B cell (primary cell): Measurements from ENCODE around the gene ARFGAP2. TPM values are rescaled to one million over a fixed set of nuclear protein-coding genes. Genes with fewer than 3 reads are reported as not detected.

ENCODE experiments used
- ATAC-seq: fragments of 200-7000 bp; cut with Tn5 transposase; one replicate; pipeline ENCODE4 v1.10.0; 2021; ENCODE audit warnings: low read depth, mild to moderate bottlenecking, moderate number of reproducible peaks, moderate library complexity
- CTCF ChIA-PET: fragments of 350-600 bp; sonication (Branson Sonifier 250); formaldehyde crosslinking; loops from one replicate; lab custom pipeline; 2021; ENCODE audit warnings: antibody characterized with exemption, inconsistent platforms; lab: Charles Lee
- POLR2A ChIA-PET: fragments of 350-600 bp; sonication (Branson Sonifier 250); formaldehyde crosslinking; loops from one replicate; lab custom pipeline; 2021; ENCODE audit warnings: antibody characterized with exemption; lab: Charles Lee
- DNase-seq: peaks from one replicate; pipeline ENCODE4 v3.0.0; 2013
- H2AFZ ChIP-seq: 2 replicates; pipeline ENCODE4 v1.6.1; 2012; ENCODE audit warnings: mild to moderate bottlenecking, low read depth, low read length; ENCODE audit not compliant: insufficient read depth, poor library complexity, severe bottlenecking
- H3K27ac ChIP-seq, 2 donors: 1 replicate in 1 of 2; 2 replicates in 1 of 2; pipeline ENCODE4 v1.5.1; 2012 to 2013; ENCODE audit warnings: low read length in 2 of 2, mild to moderate bottlenecking in 2 of 2, moderate library complexity in 1 of 2
- H3K27me3 ChIP-seq, 4 experiments: fragments of 200-600 bp in 1 of 4; sonication (generic) in 1 of 4; replicated peaks in 1 of 4; 1 replicate in 2 of 4; 2 replicates in 2 of 4; pipeline versions ENCODE4 v1.6.1 to v1.7.0; 2013 to 2016; ENCODE audit warnings: low read length in 3 of 4, mild to moderate bottlenecking in 2 of 4, mixed read lengths in 1 of 4, moderate library complexity in 1 of 4; ENCODE audit not compliant: insufficient read depth in 4 of 4, control insufficient read depth in 3 of 4; ENCODE audit errors: control extremely low read depth in 1 of 4
- H3K36me3 ChIP-seq, 2 experiments: replicated peaks in 1 of 2; 1 replicate in 1 of 2; 2 replicates in 1 of 2; pipeline versions ENCODE4 v1.6.1 to v1.7.1; 2013; ENCODE audit warnings: low read length in 1 of 2; ENCODE audit not compliant: insufficient read depth in 2 of 2, control insufficient read depth in 1 of 2; ENCODE audit errors: control extremely low read depth in 1 of 2, extremely low read depth in 1 of 2
- H3K4me1 ChIP-seq, 2 donors: fragments of 200-600 bp in 1 of 2; sonication (generic) in 1 of 2; 1 replicate in 1 of 2; 2 replicates in 1 of 2; pipeline versions ENCODE4 v1.5.1 to v1.6.1; 2013 to 2017; ENCODE audit warnings: low read length in 2 of 2; ENCODE audit not compliant: control insufficient read depth in 2 of 2, insufficient read depth in 2 of 2
- H3K4me2 ChIP-seq: replicated peaks from 2 replicates; pipeline ENCODE3; 2012; ENCODE audit warnings: mild to moderate bottlenecking, low read depth, low read length; ENCODE audit not compliant: poor library complexity, severe bottlenecking
- H3K4me3 ChIP-seq, 5 experiments: fragments of 200-600 bp in 1 of 5; sonication (generic) in 1 of 5; 1 replicate in 3 of 5; 2 replicates in 2 of 5; pipeline versions ENCODE4 v1.5.1 to v1.7.0; 2011 to 2016; ENCODE audit warnings: low read length in 4 of 5, mild to moderate bottlenecking in 4 of 5, low read depth in 2 of 5, control low read depth in 1 of 5, moderate library complexity in 1 of 5; ENCODE audit not compliant: insufficient read depth in 1 of 5; ENCODE audit errors: control extremely low read depth in 1 of 5, extremely low read depth in 1 of 5
- H3K79me2 ChIP-seq: fragments of 200-600 bp; sonication (generic); one replicate; pipeline ENCODE4 v1.6.0; 2016; ENCODE audit warnings: low read length; ENCODE audit not compliant: control insufficient read depth, insufficient read depth
- H3K9ac ChIP-seq: fragments of 200-600 bp; sonication (generic); 2 replicates; pipeline ENCODE4 v1.6.1; 2017; ENCODE audit warnings: mild to moderate bottlenecking, low read length, moderate library complexity
- H3K9me3 ChIP-seq, 3 donors: one replicate each; pipeline versions ENCODE4 v1.6.1 to v1.7.1; 2013; ENCODE audit warnings: low read length in 2 of 3; ENCODE audit not compliant: control insufficient read depth in 2 of 3, insufficient read depth in 1 of 3; ENCODE audit errors: control extremely low read depth in 1 of 3
- H4K20me1 ChIP-seq: 2 replicates; pipeline ENCODE4 v1.6.0; 2012; ENCODE audit warnings: mild to moderate bottlenecking, low read length; ENCODE audit not compliant: insufficient read depth, control insufficient read depth, poor library complexity, severe bottlenecking
- H3K27ac Mint-ChIP-seq: one replicate; pipeline ENCODE4 v1.8.0; 2021; ENCODE audit warnings: mixed read lengths
- H3K27me3 Mint-ChIP-seq: one replicate; pipeline ENCODE4 v1.8.0; 2021; ENCODE audit warnings: mixed read lengths
- H3K4me1 Mint-ChIP-seq: one replicate; pipeline ENCODE4 v1.8.0; 2021; ENCODE audit warnings: mixed read lengths
- H3K4me3 Mint-ChIP-seq: one replicate; pipeline ENCODE4 v1.8.0; 2021; ENCODE audit warnings: mixed read lengths
- H3K9me3 Mint-ChIP-seq: one replicate; pipeline ENCODE4 v1.8.0; 2022; ENCODE audit warnings: mixed read lengths; ENCODE audit not compliant: insufficient read depth
- CTCF ChIP-seq: fragments of 200-600 bp; IDR thresholded peaks from one replicate; pipeline ENCODE4 v1.8.0; 2022; ENCODE audit warnings: antibody characterized with exemption, mild to moderate bottlenecking
- EZH2 ChIP-seq: IDR thresholded peaks from 2 replicates; pipeline ENCODE4 v1.6.1; 2012; ENCODE audit warnings: borderline replicate concordance, low read depth, mild to moderate bottlenecking, moderate library complexity, low read length; ENCODE audit not compliant: insufficient read depth, poor library complexity, severe bottlenecking
- WGBS: methylation state at CpG from one replicate; pipeline ENCODE4 v1.1.5; 2013; ENCODE audit warnings: missing lambda C conversion rate; ENCODE audit not compliant: insufficient coverage; 5-methylcytosine and 5-hydroxymethylcytosine counted together
- intact Hi-C: fragments of 100-400 bp; cut with micrococcal nuclease; formaldehyde crosslinking; loops from one replicate; pipeline ENCODE4 v1.10.0; 2022
- polyA plus RNA-seq: library from polyadenylated mRNA; depleted of rRNA; stranded (reverse); fragments of >200 nt; gene quantifications from 2 replicates; pipeline ENCODE4 v1.2.3, GENCODE V29; 2012
- total RNA-seq, 2 donors: library from RNA; stranded (reverse); fragments of 120-200 nt in 1 of 2; gene quantifications; 1 replicate in 1 of 2; 2 replicates in 1 of 2; pipeline versions ENCODE4 v1.2.3 to v1.2.4, GENCODE V29; 2013 to 2022

Gene ARFGAP2
- total and polyA plus RNA-seq, 2 donors (not counting 1 experiment from before 2014, with no cell fraction given), result 141 to 200 TPM

GRCh38 chr11:47189100-47189834, 12.6 kb upstream of the ARFGAP2 start:
- Histone ChIP-seq H4K20me1 (no peaks in the 10 kb centered on the region), H2AFZ (no peak overlapping the region), H3K79me2 (no peaks in the 10 kb centered on the region), H3K4me1 (peaks cover 19 to 24% of the 10 kb centered on the region in 2 donors), H3K9ac (no peak overlapping the region), H3K27me3 (peaks cover 0 to 34% (median 13%) of the 10 kb centered on the region in 4 experiments), H3K4me2 (no peak overlapping the region), H3K9me3 (peaks cover 0 to 13% (median 0%) of the 10 kb centered on the region in 3 donors), H3K4me3 (no peak overlapping the region), H3K36me3 (no peaks in the 10 kb centered on the region), H3K27ac (no peak overlapping the region)
- WGBS, result 91% methylated on average over 9 of the region's 11 CpGs
- H3K4me3 Mint-ChIP-seq, result no peak overlapping the region
- no peak overlapping the region for H3K27ac Mint-ChIP-seq
- ATAC-seq, result no peak
- peaks cover 12% of the 10 kb centered on the region for H3K4me1 Mint-ChIP-seq
- peaks cover 15% of the 10 kb centered on the region for H3K27me3 Mint-ChIP-seq
- H3K9me3 Mint-ChIP-seq, result no peaks in the 10 kb centered on the region
- POLR2A ChIA-PET, result interaction anchor here (0.6 kb wide), 1 partner anchor 121 kb away, joined by 4 read pairs; no protein-coding TSS in a partner anchor
- TF ChIP-seq EZH2 (no peak), CTCF (no peak)
- CTCF ChIA-PET, result interaction anchor here (0.8 to 2.1 kb wide), 2 partner anchors 10 to 70 kb away, joined by 4 to 5 read pairs; no protein-coding TSS in a partner anchor
- intact Hi-C loops, result no loop called here
- no peak for DNase-seq

GRCh38 chr11:47188259-47188658, 11.6 kb upstream of the ARFGAP2 start:
- Mint-ChIP-seq H3K4me3 (no peak overlapping the region), H3K4me1 (peaks cover 12% of the 10 kb centered on the region), H3K27me3 (peaks cover 20% of the 10 kb centered on the region), H3K27ac (no peak overlapping the region), H3K9me3 (no peaks in the 10 kb centered on the region)
- Histone ChIP-seq H2AFZ (no peak overlapping the region), H4K20me1 (no peaks in the 10 kb centered on the region), H3K27ac (no peak overlapping the region), H3K9me3 (peaks cover 0 to 13% (median 0%) of the 10 kb centered on the region in 3 donors), H3K9ac (no peak overlapping the region), H3K27me3 (peaks cover 0 to 42% (median 14%) of the 10 kb centered on the region in 4 experiments), H3K36me3 (no peaks in the 10 kb centered on the region), H3K4me1 (peaks cover 19 to 24% of the 10 kb centered on the region in 2 donors), H3K79me2 (no peaks in the 10 kb centered on the region), H3K4me2 (no peak overlapping the region), H3K4me3 (no peak overlapping the region)
- intact Hi-C loops, result no loop called here
- ChIA-PET POLR2A (interaction anchor here (0.5 to 2.1 kb wide), 4 partner anchors 27 to 580 kb away, joined by 3 to 10 read pairs (median 4); partner anchors contain the start of gene DDB2), CTCF (interaction anchor here (0.8 to 2.4 kb wide), 3 partner anchors 9 to 224 kb away, joined by 4 to 7 read pairs (median 5); no protein-coding TSS in a partner anchor)
- no CpG with 5 or more reads among the region's 1 CpG for WGBS
- no peak for TF ChIP-seq EZH2
- TF ChIP-seq CTCF, result no peak
- ATAC-seq, result no peak
- no peak for DNase-seq
